Measurements from ENCODE around the gene CLK3. TPM values are rescaled to one million over a fixed set of nuclear protein-coding genes. Genes with fewer than 3 reads are reported as not detected.

Gene CLK3
- total RNA-seq, 1 donor from 2014 or later, result 65.8 TPM

DNA sequence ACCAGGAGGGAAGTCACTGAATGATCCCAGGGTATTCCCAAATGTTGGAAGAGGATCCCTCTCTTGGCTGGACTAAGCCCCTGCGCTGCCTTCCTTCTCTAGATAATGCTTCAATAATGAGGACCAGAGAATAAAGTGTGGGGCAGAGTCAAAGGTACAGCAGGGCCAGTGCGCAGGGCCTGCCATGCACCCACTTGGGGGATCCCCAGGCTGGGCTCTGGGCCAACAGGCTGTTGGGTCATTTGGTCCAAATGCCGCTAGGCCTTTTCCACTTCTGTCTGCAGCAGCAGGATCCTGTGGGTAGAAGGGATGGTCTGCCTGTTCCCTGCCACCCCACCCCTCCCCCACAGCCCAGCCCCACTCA is 5.7 kb upstream of the CLK3 start:
- no peak overlapping the region for H3K9ac ChIP-seq (ENCODE audit: low read length)
- no peak overlapping the region for H3K4me3 ChIP-seq (ENCODE audit: insufficient read depth, low read depth, low read length)
- H3K4me1 ChIP-seq (ENCODE audit: insufficient read depth, low read length), result peaks cover 8% of the 10 kb centered on the region
- H3K27me3 ChIP-seq (ENCODE audit: insufficient read depth, low read length), result no peaks in the 10 kb centered on the region
- TF ChIP-seq, protein P1, sequence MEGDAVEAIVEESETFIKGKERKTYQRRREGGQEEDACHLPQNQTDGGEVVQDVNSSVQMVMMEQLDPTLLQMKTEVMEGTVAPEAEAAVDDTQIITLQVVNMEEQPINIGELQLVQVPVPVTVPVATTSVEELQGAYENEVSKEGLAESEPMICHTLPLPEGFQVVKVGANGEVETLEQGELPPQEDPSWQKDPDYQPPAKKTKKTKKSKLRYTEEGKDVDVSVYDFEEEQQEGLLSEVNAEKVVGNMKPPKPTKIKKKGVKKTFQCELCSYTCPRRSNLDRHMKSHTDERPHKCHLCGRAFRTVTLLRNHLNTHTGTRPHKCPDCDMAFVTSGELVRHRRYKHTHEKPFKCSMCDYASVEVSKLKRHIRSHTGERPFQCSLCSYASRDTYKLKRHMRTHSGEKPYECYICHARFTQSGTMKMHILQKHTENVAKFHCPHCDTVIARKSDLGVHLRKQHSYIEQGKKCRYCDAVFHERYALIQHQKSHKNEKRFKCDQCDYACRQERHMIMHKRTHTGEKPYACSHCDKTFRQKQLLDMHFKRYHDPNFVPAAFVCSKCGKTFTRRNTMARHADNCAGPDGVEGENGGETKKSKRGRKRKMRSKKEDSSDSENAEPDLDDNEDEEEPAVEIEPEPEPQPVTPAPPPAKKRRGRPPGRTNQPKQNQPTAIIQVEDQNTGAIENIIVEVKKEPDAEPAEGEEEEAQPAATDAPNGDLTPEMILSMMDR (IDR thresholded peaks at IDR 0.05; ENCODE audit: insufficient read depth, low read depth, low read length), result no peak
- no peak for TF ChIP-seq EZH2 (IDR thresholded peaks at IDR 0.05; ENCODE audit: insufficient read depth, low read length)
- H3K36me3 ChIP-seq (ENCODE audit: insufficient read depth, low read length), result no peaks in the 10 kb centered on the region
- Mint-ChIP-seq H3K27me3 (ENCODE audit: low read depth, unreplicated experiment) (peaks cover 51% of the 10 kb centered on the region), H3K36me3 (ENCODE audit: low read depth, unreplicated experiment) (peaks cover 2% of the 10 kb centered on the region), H3K4me3 (ENCODE audit: unreplicated experiment) (no peak overlapping the region), H3K4me1 (ENCODE audit: low read depth, unreplicated experiment) (no peaks in the 10 kb centered on the region), H3K9me3 (ENCODE audit: unreplicated experiment) (no peaks in the 10 kb centered on the region), H3K27ac (ENCODE audit: unreplicated experiment) (no peak overlapping the region)
- no peaks in the 10 kb centered on the region for H3K79me2 ChIP-seq (ENCODE audit: insufficient read depth, low read length)
- no peaks in the 10 kb centered on the region for H3K9me3 ChIP-seq (ENCODE audit: insufficient read depth, low read depth, low read length)
- no peak overlapping the region for H3K4me2 ChIP-seq (ENCODE audit: low read length)
- H4K20me1 ChIP-seq (ENCODE audit: insufficient read depth, low read length), result no peaks in the 10 kb centered on the region
- H3K27ac ChIP-seq (ENCODE audit: low read depth, low read length), result no peak overlapping the region
- no peak for DNase-seq (ENCODE audit: low read depth)
- FAIRE-seq, result no peak
- no peak overlapping the region for H2AFZ ChIP-seq (ENCODE audit: low read depth, low read length)

DNA sequence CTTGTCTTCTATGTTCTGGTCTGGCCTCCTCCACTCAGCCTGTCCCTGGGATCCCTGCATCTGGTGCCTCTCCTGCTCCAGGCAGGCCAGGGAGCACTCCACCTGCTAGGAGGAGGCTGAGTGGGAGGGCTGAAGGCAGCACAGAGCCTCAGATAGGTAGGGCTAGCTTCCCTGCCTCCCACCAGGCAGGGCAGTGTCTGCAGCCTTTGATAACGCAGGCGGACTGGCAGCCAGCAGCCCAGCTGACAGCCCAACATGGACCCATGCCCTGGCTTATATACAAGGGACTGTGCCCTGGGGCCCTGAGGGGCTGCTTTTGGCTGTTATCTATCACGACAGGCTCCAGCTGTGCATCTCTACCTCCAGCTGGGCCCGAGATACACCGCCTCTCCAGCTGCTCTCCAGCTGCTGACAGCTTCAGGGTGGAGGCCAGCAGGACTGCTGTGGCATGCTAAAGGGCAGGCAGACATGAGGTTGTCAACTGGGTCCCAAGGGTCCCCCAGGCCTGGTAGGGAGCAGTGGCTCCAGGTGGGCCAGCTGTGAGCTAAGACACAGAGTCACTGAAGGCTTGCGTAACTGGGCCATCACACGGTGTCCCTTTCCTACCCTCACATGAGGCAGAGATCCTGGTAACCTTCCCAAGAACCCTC is 5.2 kb upstream of the CLK3 start:
- H3K36me3 Mint-ChIP-seq (ENCODE audit: low read depth, unreplicated experiment), result peaks cover 2% of the 10 kb centered on the region
- TF ChIP-seq, protein P1 (IDR thresholded peaks at IDR 0.05; ENCODE audit: insufficient read depth, low read depth, low read length), result no peak
- TF ChIP-seq EZH2 (IDR thresholded peaks at IDR 0.05; ENCODE audit: insufficient read depth, low read length), result no peak
- FAIRE-seq (no peak), DNase-seq (ENCODE audit: low read depth) (no peak)
- no peaks in the 10 kb centered on the region for H3K9me3 ChIP-seq (ENCODE audit: insufficient read depth, low read depth, low read length)
- no peaks in the 10 kb centered on the region for H3K4me1 Mint-ChIP-seq (ENCODE audit: low read depth, unreplicated experiment)
- H2AFZ ChIP-seq (ENCODE audit: low read depth, low read length), result no peak overlapping the region
- no peaks in the 10 kb centered on the region for H3K36me3 ChIP-seq (ENCODE audit: insufficient read depth, low read length)
- no peak overlapping the region for H3K4me3 Mint-ChIP-seq (ENCODE audit: unreplicated experiment)
- H3K4me3 ChIP-seq (ENCODE audit: insufficient read depth, low read depth, low read length), result no peak overlapping the region
- H4K20me1 ChIP-seq (ENCODE audit: insufficient read depth, low read length), result no peaks in the 10 kb centered on the region
- H3K4me1 ChIP-seq (ENCODE audit: insufficient read depth, low read length), result peaks cover 8% of the 10 kb centered on the region
- H3K27me3 Mint-ChIP-seq (ENCODE audit: low read depth, unreplicated experiment), result peaks cover 46% of the 10 kb centered on the region
- no peak overlapping the region for H3K27ac ChIP-seq (ENCODE audit: low read depth, low read length)
- no peaks in the 10 kb centered on the region for H3K9me3 Mint-ChIP-seq (ENCODE audit: unreplicated experiment)
- peaks cover 3% of the 10 kb centered on the region for H3K79me2 ChIP-seq (ENCODE audit: insufficient read depth, low read length)
- no peak overlapping the region for H3K9ac ChIP-seq (ENCODE audit: low read length)
- H3K27me3 ChIP-seq (ENCODE audit: insufficient read depth, low read length), result no peaks in the 10 kb centered on the region
- H3K27ac Mint-ChIP-seq (ENCODE audit: unreplicated experiment), result no peak overlapping the region
- no peak overlapping the region for H3K4me2 ChIP-seq (ENCODE audit: low read length)

DNA sequence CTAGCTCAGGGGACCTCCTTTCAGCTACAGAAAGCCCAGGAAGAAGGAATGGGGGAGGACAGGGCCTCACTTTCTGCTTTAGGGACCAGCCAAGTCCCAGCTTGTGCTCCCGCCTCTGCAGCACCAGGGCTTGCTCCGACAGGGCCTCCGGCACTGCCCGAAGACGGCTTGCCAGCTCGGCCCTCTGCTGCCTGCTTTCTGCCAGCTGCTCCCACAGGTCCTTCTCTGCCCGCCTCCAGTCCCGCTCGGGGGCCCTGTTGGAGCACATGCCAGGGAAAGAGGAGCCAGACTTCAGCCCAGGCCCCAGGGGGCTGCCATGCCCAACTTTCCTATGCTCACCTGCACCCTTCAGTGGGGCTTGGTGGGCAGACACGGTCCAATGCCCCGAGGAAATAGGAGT is 4.3 kb upstream of the CLK3 start:
- Histone ChIP-seq H2AFZ (ENCODE audit: low read depth, low read length) (no peak overlapping the region), H3K4me1 (ENCODE audit: insufficient read depth, low read length) (peaks cover 8% of the 10 kb centered on the region), H3K27ac (ENCODE audit: low read depth, low read length) (no peak overlapping the region), H3K4me3 (ENCODE audit: insufficient read depth, low read depth, low read length) (no peak overlapping the region), H3K79me2 (ENCODE audit: insufficient read depth, low read length) (peaks cover 13% of the 10 kb centered on the region), H3K9me3 (ENCODE audit: insufficient read depth, low read depth, low read length) (no peaks in the 10 kb centered on the region), H3K9ac (ENCODE audit: low read length) (no peak overlapping the region), H3K36me3 (ENCODE audit: insufficient read depth, low read length) (no peaks in the 10 kb centered on the region), H3K4me2 (ENCODE audit: low read length) (no peak overlapping the region), H3K27me3 (ENCODE audit: insufficient read depth, low read length) (no peaks in the 10 kb centered on the region), H4K20me1 (ENCODE audit: insufficient read depth, low read length) (peaks cover under 1% of the 10 kb centered on the region)
- H3K36me3 Mint-ChIP-seq (ENCODE audit: low read depth, unreplicated experiment), result peaks cover 2% of the 10 kb centered on the region
- H3K4me3 Mint-ChIP-seq (ENCODE audit: unreplicated experiment), result no peak overlapping the region
- DNase-seq (ENCODE audit: low read depth) (no peak), FAIRE-seq (no peak)
- H3K4me1 Mint-ChIP-seq (ENCODE audit: low read depth, unreplicated experiment), result no peaks in the 10 kb centered on the region
- H3K9me3 Mint-ChIP-seq (ENCODE audit: unreplicated experiment), result no peaks in the 10 kb centered on the region
- no peak overlapping the region for H3K27ac Mint-ChIP-seq (ENCODE audit: unreplicated experiment)
- H3K27me3 Mint-ChIP-seq (ENCODE audit: low read depth, unreplicated experiment), result peaks cover 42% of the 10 kb centered on the region
- TF ChIP-seq, protein P1 (IDR thresholded peaks at IDR 0.05; ENCODE audit: insufficient read depth, low read depth, low read length), result no peak
- TF ChIP-seq EZH2 (IDR thresholded peaks at IDR 0.05; ENCODE audit: insufficient read depth, low read length), result no peak
